Measurements from ENCODE around the gene BPIFA3. TPM values are rescaled to one million over a fixed set of nuclear protein-coding genes. Genes with fewer than 3 reads are reported as not detected.
A peak's percentile ranks its signal among the peaks of the same experiment; 100 is the strongest.

BPIFA3 gene
- total and polyA plus RNA-seq, 2 experiments from 2014 or later: not detected

DNA sequence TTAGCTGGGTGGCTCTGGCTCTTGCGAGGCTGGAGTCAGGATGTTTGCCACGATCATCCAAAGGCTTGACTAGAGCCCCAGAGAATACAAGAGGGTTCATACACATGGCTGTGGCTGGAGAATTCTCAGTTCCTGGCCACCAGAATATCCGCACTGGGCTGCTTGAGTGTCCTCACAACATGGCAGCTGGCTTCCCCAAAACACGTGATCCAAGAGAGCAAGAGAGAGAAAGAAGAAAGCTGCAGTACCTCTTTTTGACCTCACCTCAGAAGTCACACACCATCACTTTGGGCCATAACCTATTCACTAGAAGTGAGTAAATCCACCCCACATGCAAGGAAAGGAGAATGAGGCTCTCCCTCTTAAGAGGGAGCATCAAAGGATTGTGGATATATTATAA, 44.3 kb downstream of the BPIFA3 start (continued):
- TF ChIP-seq, protein P1, sequence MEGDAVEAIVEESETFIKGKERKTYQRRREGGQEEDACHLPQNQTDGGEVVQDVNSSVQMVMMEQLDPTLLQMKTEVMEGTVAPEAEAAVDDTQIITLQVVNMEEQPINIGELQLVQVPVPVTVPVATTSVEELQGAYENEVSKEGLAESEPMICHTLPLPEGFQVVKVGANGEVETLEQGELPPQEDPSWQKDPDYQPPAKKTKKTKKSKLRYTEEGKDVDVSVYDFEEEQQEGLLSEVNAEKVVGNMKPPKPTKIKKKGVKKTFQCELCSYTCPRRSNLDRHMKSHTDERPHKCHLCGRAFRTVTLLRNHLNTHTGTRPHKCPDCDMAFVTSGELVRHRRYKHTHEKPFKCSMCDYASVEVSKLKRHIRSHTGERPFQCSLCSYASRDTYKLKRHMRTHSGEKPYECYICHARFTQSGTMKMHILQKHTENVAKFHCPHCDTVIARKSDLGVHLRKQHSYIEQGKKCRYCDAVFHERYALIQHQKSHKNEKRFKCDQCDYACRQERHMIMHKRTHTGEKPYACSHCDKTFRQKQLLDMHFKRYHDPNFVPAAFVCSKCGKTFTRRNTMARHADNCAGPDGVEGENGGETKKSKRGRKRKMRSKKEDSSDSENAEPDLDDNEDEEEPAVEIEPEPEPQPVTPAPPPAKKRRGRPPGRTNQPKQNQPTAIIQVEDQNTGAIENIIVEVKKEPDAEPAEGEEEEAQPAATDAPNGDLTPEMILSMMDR (conservative IDR thresholded peaks at IDR 0.05; ENCODE audit: low read depth in 2 of 2): no peak
- TF ChIP-seq, protein P2, sequence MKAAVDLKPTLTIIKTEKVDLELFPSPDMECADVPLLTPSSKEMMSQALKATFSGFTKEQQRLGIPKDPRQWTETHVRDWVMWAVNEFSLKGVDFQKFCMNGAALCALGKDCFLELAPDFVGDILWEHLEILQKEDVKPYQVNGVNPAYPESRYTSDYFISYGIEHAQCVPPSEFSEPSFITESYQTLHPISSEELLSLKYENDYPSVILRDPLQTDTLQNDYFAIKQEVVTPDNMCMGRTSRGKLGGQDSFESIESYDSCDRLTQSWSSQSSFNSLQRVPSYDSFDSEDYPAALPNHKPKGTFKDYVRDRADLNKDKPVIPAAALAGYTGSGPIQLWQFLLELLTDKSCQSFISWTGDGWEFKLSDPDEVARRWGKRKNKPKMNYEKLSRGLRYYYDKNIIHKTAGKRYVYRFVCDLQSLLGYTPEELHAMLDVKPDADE (IDR thresholded peaks at IDR 0.05): no peak
- TF ChIP-seq, protein P3, sequence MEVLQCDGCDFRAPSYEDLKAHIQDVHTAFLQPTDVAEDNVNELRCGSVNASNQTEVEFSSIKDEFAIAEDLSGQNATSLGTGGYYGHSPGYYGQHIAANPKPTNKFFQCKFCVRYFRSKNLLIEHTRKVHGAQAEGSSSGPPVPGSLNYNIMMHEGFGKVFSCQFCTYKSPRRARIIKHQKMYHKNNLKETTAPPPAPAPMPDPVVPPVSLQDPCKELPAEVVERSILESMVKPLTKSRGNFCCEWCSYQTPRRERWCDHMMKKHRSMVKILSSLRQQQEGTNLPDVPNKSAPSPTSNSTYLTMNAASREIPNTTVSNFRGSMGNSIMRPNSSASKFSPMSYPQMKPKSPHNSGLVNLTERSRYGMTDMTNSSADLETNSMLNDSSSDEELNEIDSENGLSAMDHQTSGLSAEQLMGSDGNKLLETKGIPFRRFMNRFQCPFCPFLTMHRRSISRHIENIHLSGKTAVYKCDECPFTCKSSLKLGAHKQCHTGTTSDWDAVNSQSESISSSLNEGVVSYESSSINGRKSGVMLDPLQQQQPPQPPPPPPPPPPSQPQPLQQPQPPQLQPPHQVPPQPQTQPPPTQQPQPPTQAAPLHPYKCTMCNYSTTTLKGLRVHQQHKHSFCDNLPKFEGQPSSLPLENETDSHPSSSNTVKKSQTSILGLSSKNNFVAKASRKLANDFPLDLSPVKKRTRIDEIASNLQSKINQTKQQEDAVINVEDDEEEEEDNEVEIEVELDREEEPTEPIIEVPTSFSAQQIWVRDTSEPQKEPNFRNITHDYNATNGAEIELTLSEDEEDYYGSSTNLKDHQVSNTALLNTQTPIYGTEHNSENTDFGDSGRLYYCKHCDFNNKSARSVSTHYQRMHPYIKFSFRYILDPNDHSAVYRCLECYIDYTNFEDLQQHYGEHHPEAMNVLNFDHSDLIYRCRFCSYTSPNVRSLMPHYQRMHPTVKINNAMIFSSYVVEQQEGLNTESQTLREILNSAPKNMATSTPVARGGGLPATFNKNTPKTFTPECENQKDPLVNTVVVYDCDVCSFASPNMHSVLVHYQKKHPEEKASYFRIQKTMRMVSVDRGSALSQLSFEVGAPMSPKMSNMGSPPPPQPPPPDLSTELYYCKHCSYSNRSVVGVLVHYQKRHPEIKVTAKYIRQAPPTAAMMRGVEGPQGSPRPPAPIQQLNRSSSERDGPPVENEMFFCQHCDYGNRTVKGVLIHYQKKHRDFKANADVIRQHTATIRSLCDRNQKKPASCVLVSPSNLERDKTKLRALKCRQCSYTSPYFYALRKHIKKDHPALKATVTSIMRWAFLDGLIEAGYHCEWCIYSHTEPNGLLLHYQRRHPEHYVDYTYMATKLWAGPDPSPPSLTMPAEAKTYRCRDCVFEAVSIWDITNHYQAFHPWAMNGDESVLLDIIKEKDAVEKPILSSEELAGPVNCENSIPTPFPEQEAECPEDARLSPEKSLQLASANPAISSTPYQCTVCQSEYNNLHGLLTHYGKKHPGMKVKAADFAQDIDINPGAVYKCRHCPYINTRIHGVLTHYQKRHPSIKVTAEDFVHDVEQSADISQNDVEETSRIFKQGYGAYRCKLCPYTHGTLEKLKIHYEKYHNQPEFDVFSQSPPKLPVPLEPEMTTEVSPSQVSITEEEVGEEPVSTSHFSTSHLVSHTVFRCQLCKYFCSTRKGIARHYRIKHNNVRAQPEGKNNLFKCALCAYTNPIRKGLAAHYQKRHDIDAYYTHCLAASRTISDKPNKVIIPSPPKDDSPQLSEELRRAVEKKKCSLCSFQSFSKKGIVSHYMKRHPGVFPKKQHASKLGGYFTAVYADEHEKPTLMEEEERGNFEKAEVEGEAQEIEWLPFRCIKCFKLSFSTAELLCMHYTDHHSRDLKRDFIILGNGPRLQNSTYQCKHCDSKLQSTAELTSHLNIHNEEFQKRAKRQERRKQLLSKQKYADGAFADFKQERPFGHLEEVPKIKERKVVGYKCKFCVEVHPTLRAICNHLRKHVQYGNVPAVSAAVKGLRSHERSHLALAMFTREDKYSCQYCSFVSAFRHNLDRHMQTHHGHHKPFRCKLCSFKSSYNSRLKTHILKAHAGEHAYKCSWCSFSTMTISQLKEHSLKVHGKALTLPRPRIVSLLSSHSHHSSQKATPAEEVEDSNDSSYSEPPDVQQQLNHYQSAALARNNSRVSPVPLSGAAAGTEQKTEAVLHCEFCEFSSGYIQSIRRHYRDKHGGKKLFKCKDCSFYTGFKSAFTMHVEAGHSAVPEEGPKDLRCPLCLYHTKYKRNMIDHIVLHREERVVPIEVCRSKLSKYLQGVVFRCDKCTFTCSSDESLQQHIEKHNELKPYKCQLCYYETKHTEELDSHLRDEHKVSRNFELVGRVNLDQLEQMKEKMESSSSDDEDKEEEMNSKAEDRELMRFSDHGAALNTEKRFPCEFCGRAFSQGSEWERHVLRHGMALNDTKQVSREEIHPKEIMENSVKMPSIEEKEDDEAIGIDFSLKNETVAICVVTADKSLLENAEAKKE (CRISPR knock-in tag; IDR thresholded peaks at IDR 0.05): no peak

DNA sequence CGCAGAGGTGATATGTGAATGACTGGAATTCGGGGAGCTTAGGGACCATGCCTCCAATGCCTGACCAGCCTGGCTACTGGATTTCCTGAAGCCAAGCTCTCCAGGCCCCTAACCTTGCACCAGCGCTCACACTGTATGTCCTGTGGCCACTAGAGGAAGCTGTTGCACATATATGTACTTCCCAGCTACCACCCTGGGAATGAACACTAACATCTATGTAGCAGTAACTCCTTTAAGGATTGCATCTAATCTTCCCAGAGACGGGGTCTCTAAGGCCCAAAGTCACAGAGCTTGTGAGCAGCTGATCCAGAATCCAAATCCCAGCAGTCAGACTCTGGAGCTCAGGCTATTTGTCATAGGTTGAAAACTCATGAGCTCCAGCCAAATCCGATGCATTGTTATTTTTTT, 45.5 kb downstream of the BPIFA3 start:
- Histone ChIP-seq H3K4me1 (ENCODE audit: insufficient read depth) (no peaks in the 10 kb centered on the region), H3K9me2 (ENCODE audit: insufficient read depth) (peaks cover 3% of the 10 kb centered on the region; the same call in 1 of the 2 replicates), H3K36me3 (ENCODE audit: insufficient read depth) (no peaks in the 10 kb centered on the region), H3K4me3 (no peak overlapping the region), H3K27ac (ENCODE audit: low read depth) (no peak overlapping the region), H3F3A (replicated peaks; ENCODE audit: low read depth) (no peaks in the 10 kb centered on the region), H4K20me1 (replicated peaks; ENCODE audit: insufficient read depth) (peaks cover 3% of the 10 kb centered on the region; the same call in 1 of the 2 replicates), H2AFZ (no peak overlapping the region), H3K79me2 (replicated peaks; ENCODE audit: insufficient read depth) (no peaks in the 10 kb centered on the region), H3K4me2 (no peak overlapping the region), H3K27me3 (ENCODE audit: insufficient read depth) (no peaks in the 10 kb centered on the region)
- Mint-ChIP-seq H3K27me3 (ENCODE audit: insufficient read depth, low read depth, poor library complexity) (peaks cover 12% of the 10 kb centered on the region), H3K36me3 (ENCODE audit: low read depth) (no peaks in the 10 kb centered on the region), H3K4me3 (no peak overlapping the region), H3K27ac (no peak overlapping the region), H3K4me1 (no peaks in the 10 kb centered on the region; the same call in 2 of the 3 replicates), H3K9me3 (peaks cover 3% of the 10 kb centered on the region; the same call in 1 of the 3 replicates)
- peak; percentile 85 for DNase-seq (ENCODE audit: low spot score)
- peak; percentile 99 for ATAC-seq
- TF ChIP-seq CREB1 (CRISPR knock-in tag; IDR thresholded peaks at IDR 0.05; ENCODE audit: low read depth) (no peak), STAT1 (IDR thresholded peaks at IDR 0.05; ENCODE audit: unreplicated experiment) (no peak), NANOG (IDR thresholded peaks at IDR 0.05; ENCODE audit: borderline replicate concordance) (no peak), EZH2 (IDR thresholded peaks at IDR 0.05; ENCODE audit: low read depth, unreplicated experiment) (no peak), ZNF331 (CRISPR knock-in tag; IDR thresholded peaks at IDR 0.05; ENCODE audit: low read depth) (no peak)
